Sigmoid colon (tissue), 3 donors: ENCODE measurements around the gene SLFN13.

Experiments
- POLR2A ChIP-seq, 2 donors: fragments of 450-650 bp; IDR thresholded peaks; one replicate each; pipeline ENCODE4 v1.6.1; 2016; ENCODE audit warnings: antibody characterized with exemption in 2 of 2, mild to moderate bottlenecking in 2 of 2, moderate library complexity in 2 of 2
- TF ChIP-seq, protein P1 (sequence below), 4 experiments: fragments of 450-650 bp in 3 of 4; fragments of 200-600 bp in 1 of 4; IDR thresholded peaks; one replicate each; pipeline ENCODE4 v1.5.1; 2016 to 2019; ENCODE audit warnings: antibody characterized with exemption in 4 of 4, mild to moderate bottlenecking in 3 of 4, moderate library complexity in 2 of 4

DNA sequence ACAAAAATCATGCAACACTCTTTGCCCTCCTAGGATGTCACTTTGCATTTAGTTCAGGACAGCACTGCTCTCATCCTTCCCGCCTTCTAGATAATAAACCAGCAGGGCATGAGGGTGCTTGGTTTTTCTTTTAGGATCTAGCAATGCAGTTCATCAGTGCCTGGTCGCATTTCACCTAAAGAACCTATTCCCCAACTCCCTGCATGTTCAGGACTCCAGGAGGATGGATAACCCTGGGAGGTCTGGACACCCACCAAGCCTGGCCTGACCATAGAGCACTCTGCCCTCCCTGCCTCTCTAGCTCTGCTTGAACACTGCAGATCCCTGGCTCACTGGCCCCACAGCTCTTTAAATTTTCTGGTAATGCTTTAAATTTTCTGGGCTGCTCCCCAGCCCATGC lies 18.9 kb downstream of the SLFN13 start:
- no peak for TF ChIP-seq POLR2A (IDR thresholded peaks at IDR 0.05)
- TF ChIP-seq, protein P1, sequence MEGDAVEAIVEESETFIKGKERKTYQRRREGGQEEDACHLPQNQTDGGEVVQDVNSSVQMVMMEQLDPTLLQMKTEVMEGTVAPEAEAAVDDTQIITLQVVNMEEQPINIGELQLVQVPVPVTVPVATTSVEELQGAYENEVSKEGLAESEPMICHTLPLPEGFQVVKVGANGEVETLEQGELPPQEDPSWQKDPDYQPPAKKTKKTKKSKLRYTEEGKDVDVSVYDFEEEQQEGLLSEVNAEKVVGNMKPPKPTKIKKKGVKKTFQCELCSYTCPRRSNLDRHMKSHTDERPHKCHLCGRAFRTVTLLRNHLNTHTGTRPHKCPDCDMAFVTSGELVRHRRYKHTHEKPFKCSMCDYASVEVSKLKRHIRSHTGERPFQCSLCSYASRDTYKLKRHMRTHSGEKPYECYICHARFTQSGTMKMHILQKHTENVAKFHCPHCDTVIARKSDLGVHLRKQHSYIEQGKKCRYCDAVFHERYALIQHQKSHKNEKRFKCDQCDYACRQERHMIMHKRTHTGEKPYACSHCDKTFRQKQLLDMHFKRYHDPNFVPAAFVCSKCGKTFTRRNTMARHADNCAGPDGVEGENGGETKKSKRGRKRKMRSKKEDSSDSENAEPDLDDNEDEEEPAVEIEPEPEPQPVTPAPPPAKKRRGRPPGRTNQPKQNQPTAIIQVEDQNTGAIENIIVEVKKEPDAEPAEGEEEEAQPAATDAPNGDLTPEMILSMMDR (IDR thresholded peaks at IDR 0.05) = no peak
